Glomerular visceral epithelial cell (primary cell): ENCODE results near the gene BLTP3A.

Source experiments
- DNase-seq: peaks from one replicate; pipeline ENCODE4 v3.0.0-alpha.2; 2016; ENCODE audit errors: extremely low spot score

BLTP3A gene

GRCh38 chr6:34829137-34829536 is 37.3 kb downstream of the BLTP3A start:
- DNase-seq: no peak

- DNase-seq: no peak
Measured at GRCh38 chr6:34832942-34833341, 41.1 kb downstream of the BLTP3A start.

DNA sequence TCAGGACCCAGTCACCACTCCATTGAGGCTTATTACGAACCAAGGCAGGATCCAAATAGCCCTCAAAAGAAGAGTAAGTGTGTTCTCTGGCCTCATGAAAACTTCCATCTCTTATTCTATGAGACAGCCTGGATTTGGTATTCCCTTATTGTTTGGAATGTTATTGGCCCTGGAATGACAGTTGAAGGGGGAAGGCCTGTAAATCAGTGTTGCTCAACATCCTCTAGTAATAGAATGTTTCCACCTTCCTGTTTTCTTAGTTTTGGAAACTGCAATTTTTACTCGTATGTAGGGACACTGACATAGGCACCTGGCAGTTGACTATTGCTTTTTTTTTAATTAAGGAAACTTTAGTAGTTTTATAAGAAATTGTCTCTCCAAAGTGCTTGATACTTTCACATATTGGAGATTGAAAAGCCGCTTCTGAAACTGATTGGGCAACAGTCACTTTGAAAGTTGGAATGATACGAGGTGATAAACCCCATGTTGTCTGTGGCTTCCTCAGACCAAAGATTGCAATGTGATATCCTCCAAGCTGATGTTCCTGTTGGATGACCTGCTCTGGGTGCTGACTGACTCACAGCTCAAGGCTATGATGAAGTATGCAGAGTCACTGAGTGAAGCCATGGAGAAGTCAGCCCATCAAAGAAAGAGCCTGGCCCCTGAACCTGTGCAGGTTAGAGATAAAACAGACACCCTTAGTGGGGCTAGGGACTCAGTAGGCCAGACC is 43.1 kb downstream of the BLTP3A start:
- peak; percentile 19 for DNase-seq

DNA sequence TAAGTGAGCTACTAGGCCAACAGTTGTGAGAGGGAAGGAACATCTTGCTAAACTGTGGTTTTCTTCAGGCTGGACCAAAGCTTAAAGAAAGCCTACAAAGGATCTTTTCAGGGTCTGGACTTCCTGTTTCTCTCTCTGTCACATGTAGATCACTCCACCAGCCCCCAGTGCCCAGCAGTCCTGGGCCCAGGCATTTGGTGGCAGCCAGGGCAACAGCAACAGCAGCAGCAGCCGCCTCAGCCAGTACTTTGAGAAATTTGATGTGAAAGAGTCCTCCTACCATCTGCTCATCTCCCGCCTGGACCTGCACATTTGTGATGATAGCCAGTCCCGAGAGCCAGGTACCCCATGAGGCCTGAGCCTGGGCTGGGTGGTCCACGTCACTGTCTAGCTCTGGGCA is 44.1 kb downstream of the BLTP3A start:
- no peak for DNase-seq

DNA sequence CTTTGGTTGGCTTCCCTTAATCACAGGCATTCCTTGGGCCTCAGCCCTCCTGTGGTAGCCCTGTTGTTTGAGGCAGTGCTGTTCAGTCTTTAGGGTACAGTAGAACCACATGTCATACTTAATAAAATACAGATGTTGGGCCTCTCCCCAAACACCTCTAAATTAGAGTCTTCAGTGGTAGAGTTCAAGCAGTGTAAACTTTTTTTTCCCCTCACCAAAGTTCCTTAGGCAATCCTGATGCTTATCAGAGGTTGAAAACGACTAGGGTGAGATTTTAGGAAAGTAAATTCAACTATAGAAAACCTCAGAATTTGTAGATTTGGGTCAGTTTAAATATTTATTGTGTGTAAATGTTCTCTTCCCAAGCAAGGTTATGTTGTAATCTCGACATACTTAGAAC is 44.6 kb downstream of the BLTP3A start:
- DNase-seq: no peak

GRCh38 chr6:34837528-34837927 is 45.6 kb downstream of the BLTP3A start:
- DNase-seq: no peak

GRCh38 chr6:34839666-34840352 is 47.9 kb downstream of the BLTP3A start:
- no peak for DNase-seq
